Stimulated activated CD8-positive, alpha-beta memory T cell treated with anti-CD3 and anti-CD28 coated beads, Interleukin-7, amount 100 ng/mL, for 1 hour (primary cell): ENCODE data around the gene AFMID.
A peak's percentile ranks its signal among the peaks of the same experiment; 100 is the strongest.

Experiments
- DNase-seq, 2 donors: peaks; one replicate each; pipeline ENCODE4 v3.0.0-alpha.2; 2020; ENCODE audit warnings: low read depth in 2 of 2

Gene AFMID

DNA sequence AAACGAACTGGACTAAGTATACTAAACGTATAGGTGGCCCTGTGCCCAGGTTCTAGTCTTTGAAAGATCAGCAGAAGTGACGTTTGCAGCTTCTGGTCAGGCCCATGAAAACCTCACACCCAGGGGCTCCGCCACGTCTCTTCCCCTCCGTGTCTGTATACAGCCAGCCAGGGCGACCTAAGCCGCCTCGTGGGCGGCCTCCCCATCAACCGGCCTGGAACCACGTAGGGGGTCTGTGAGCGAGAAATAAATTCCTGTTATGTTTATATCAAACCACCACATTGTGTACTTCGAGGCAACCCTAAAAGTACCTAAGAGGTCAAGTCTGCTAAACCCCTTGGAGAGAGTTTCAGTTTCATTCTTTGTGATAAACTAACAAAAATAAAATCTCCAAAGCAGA lies 7.1 kb upstream of the AFMID start:
- DNase-seq = no peak

DNA sequence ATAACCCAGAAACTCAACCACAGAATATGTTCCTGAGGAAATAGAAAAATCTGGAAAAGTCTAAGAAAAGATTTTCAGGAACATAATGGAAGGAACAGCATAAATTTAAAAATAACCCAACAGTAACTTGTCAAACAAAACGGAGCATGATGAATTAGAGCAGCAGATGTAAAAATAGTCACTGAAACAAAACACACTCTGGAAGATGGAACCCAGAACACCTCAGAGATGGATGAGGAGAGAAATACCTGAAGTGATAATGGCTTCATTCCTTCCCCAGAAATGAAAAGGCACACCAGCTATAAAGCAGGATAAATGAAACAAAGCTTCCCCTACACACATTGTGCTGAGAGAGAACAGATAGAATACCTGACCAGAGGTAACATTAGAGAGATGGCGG lies 6.7 kb upstream of the AFMID start:
- no peak for DNase-seq

- DNase-seq = no peak
Observed at GRCh38 chr17:78182504-78182903, 4.7 kb upstream of the AFMID start.

DNA sequence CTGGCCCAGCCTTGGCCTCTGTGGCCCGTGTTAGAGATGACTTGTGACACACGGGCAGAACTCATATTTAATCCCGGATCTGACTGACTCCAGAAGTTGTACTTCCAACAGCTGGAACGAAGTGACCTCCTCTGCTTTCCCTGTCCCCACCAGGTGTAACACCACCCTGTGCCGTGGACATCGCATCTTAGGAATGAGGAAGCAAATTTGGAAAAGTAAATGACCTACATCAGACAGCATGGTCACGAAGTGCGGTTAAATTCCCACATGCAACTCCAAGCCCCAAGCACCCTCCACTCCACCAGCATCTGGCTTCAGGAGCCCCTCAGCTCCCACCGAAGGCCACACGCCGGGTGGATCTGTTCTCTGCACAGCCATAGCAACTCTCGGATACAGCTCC lies 3.2 kb upstream of the AFMID start:
- DNase-seq = no peak

DNA sequence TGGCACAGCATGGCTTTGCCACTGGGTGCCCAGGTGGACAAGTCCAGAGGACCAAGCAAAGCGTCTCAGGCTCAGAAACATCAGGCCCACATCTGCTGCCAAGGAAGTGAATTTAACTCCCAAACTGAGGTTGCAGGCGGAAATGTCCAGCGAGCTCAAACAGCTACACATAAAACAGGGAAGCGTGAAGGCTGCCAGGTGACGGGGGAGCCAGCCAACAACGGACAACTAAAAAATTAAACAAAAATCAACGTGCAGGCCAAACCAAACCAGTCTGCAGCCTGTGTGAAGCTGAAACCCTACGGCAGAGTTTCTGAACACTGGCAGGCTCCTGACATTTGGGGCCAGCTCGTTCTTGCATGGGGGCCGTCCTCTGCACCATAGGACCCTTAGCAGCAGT lies 2.8 kb upstream of the AFMID start:
- DNase-seq = no peak

- no peak for DNase-seq
Observed at GRCh38 chr17:78184868-78185267, 2.3 kb upstream of the AFMID start.

GRCh38 chr17:78185981-78186691 lies 1.0 kb upstream of the AFMID start:
- no peak for DNase-seq

DNA sequence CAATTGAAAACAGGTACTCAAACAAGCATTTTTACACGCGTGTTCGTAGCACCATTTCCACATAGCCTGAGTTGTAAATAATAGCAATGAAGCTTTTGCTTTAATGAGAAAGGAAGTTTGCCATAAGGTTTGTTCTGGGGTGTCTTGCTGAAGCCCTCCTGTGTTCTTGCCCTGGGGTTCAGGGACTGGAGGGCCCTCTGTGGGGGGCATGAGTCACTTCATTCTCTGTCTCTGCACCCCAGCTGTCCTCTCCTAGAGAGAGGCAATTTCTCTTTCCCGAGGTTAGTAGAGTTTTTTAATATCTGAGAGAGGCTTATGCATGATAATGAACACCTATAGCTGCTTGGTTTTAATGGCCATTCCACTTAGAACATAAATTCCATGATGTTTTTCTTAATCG lies 9.6 kb downstream of the AFMID start:
- DNase-seq = no peak

DNA sequence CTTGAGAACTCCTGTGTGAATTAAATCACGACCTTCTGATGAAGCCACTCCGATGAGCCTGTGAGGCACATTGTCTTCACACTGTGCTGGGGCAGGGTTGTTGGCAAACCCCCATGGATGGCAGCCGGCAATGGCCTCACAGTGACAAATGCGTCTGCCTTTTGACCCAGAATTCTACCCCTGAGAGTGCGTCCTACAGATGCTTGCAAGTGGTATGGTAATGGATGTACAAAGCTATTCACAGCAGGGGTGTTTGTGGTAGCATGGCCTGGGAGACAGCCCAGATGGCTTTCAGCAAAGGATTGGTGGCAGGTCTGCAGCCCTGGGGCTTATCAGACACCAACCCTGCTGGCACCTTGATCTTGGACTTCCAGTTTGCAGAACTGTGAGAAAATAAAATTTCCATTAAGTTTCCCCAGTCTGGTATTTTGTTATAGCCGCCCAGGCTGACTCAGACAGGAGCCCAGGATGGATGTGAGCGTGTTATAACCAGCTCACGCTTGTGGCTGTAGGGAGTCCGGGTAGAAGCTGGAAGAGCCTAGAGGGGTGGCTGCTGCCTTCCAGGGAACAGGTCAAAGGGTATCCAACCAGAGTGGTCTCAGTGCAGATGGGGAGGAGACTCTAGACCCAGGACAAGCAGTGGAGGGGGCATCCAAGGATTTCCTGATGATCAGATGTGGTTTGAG lies 10.1 kb downstream of the AFMID start:
- DNase-seq = no peak

DNA sequence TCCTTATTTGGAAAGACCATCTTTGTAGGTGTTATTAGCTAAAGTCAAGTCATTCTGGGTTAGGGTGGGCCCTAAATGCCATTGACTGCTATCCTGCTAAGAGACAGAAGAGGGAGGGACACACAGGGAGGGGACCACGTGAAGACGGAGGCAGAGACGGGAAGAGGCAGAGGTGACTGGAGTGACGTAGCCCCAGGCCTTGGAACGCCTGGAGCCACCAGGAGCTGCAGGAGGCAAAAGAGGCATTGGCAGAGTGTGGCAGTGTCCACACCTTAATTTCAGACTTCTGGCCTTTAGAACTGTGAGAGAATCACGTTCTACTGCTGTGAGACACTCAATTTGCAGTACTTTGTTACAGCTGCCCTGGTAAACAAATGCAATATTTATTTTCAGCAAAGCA lies 13.3 kb downstream of the AFMID start:
- DNase-seq = no peak

GRCh38 chr17:78202666-78203065 lies 15.5 kb downstream of the AFMID start:
- DNase-seq = no peak

GRCh38 chr17:78204387-78205123 lies 17.4 kb downstream of the AFMID start:
- DNase-seq = no peak

DNA sequence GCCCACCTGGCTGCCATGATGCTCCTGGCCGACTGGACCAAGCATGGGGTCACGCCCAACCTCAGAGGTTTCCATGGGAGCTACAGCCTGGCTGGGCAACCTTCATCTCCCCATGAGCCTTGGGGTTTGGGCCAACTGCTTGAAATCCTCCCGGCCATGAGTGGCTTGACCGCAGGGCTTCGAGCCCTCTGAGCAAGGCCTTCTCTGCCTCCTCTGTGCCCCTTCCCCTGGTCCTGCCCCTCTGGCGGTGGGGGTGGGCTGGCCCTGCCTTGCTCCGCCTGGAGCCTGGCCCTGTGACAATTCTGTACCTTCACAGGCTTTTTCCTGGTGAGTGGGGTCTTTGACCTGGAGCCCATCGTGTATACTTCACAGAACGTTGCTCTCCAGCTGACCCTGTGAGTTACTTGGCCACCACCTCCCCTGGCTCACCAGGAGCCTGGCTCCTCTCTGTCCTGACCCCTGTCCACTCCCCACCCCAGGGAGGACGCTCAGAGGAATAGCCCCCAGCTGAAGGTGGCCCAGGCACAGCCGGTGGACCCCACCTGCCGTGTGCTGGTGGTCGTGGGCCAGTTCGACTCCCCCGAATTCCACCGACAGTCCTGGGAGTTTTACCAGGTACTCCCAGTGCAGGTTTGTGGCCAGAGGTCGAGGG lies 18.1 kb downstream of the AFMID start:
- DNase-seq = no peak

DNA sequence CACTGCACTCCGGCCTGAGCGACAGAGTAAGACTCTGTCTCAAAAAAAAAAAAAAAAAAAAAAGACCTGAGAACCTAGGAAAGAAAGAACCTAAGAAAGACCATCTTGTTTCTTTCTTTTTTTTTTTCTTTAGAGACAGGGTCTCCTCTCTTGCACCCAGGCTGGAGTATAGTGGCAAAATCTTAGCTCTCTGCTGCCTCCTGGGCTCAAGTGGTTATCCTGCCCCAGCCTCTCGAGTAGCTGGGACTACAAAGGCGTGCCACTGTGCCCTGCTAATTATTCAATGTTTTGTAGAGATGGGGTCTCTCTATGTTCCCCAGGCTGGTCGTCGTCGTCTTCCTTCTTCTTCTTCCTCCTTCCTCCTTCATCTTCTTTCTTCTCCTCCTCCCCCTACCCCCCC lies 19.1 kb downstream of the AFMID start:
- DNase-seq = no peak

DNA sequence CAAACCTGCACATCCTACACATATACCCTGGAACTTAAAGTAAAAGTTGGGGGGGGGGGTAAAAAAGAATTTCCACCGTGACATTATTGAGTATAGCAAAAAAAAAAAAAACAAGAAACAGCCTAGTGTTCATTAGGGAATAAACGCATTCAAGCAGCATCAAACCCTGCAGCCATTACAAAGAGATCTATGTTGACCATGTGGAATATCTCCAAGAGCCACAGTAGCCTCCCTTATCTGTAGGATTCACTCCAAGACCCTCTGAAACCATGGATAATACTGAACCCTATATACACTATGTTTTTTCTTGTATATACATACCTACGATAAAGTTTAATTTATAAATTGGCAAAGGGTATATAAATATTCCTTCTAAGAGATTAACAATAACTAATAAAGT lies 21.3 kb downstream of the AFMID start:
- DNase-seq = no peak

DNA sequence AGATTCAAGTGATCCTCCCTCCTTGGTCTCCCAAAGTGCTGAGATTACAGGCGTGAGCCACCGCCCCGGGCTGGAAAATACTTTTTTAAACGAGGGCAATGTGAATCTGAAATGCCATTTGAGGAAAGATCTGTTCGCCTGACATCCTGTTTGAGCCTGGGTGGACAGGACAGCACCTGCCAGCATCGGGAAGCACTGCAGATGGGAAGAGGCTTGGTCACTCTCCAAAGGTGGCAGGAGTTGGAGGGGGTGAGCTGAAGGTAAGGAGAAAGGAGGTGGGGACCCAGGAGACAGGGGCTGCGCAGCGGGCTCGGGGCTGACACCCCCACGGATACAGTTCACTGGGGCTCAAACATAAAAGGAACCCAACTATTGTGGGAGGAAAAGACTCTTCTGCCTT lies 22.9 kb downstream of the AFMID start:
- no peak for DNase-seq

DNA sequence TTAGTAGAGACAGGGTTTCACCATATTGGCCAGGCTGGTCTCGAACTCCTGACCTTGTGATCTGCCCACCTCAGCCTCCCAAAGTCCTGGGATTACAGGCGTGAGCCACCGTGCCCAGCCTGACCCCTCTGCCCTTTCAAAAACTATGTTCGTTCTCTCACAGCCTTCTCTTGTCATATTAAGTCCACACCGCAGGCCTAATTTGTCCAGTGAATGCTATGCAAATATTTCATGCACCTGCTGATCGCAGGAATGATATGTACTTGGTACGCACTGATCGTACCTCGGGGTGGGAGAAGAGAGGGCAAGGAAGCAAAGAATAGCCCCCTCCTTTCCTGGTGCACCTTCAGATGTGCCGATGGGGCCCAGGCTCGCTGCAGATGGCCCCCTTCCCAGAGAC lies 23.9 kb downstream of the AFMID start:
- DNase-seq = no peak

DNA sequence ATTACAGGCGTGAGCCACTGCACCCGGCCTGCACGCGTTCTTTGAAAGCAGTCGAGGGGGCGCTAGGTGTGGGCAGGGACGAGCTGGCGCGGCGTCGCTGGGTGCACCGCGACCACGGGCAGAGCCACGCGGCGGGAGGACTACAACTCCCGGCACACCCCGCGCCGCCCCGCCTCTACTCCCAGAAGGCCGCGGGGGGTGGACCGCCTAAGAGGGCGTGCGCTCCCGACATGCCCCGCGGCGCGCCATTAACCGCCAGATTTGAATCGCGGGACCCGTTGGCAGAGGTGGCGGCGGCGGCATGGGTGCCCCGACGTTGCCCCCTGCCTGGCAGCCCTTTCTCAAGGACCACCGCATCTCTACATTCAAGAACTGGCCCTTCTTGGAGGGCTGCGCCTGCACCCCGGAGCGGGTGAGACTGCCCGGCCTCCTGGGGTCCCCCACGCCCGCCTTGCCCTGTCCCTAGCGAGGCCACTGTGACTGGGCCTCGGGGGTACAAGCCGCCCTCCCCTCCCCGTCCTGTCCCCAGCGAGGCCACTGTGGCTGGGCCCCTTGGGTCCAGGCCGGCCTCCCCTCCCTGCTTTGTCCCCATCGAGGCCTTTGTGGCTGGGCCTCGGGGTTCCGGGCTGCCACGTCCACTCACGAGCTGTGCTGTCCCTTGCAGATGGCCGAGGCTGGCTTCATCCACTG lies 27.0 kb downstream of the AFMID start, which contains the start of gene BIRC5:
BIRC5 (plus strand) TSS at position 238 of the 690 bp plus-strand sequence; CDS start at position 302, 64 bp downstream.
- peak; percentile 79 to 83 for DNase-seq

- DNase-seq = no peak
Observed at GRCh38 chr17:78214706-78215061, 27.5 kb downstream of the AFMID start.

DNA sequence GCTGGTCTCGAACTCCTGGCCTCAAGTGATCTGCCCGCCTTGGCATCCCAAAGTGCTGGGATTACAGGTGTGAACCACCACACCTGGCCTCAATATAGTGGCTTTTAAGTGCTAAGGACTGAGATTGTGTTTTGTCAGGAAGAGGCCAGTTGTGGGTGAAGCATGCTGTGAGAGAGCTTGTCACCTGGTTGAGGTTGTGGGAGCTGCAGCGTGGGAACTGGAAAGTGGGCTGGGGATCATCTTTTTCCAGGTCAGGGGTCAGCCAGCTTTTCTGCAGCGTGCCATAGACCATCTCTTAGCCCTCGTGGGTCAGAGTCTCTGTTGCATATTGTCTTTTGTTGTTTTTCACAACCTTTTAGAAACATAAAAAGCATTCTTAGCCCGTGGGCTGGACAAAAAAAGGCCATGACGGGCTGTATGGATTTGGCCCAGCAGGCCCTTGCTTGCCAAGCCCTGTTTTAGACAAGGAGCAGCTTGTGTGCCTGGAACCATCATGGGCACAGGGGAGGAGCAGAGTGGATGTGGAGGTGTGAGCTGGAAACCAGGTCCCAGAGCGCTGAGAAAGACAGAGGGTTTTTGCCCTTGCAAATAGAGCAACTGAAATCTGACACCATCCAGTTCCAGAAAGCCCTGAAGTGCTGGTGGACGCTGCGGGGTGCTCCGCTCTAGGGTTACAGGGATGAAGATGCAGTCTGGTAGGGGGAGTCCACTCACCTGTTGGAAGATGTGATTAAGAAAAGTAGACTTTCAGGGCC lies 32.4 kb downstream of the AFMID start:
- no peak for DNase-seq

- DNase-seq = no peak
Observed at GRCh38 chr17:78223061-78223460, 35.9 kb downstream of the AFMID start.
